ENCODE data around the gene RNF220.

DNA sequence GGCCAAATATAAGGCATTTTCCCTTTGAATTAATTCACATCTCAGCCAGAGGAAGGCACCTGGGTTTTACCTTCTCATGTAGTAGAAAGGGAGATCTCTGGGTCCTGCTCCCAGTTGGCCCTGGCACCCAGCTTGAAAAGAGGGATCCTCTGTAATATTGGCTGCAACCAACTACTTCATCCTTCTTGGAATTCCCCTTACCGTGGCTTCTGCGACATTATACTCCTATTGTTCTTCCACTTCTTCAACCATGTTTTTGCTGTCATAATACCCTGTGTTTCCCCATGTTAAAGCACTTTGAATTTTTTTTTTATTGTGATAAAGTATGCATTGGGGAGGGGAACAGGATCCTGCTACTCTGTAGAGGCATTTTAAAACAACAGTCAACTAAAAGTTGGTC, 26.8 kb downstream of the RNF220 start:
- no peak for TF ChIP-seq ZNF292 (tag by site-specific recombination; IDR thresholded peaks at IDR 0.05; ENCODE audit: borderline replicate concordance, low read depth)
- TF ChIP-seq ZNF76 (tag by site-specific recombination; IDR thresholded peaks at IDR 0.05; ENCODE audit: borderline replicate concordance, low read depth), result no peak
- TF ChIP-seq, protein P1, sequence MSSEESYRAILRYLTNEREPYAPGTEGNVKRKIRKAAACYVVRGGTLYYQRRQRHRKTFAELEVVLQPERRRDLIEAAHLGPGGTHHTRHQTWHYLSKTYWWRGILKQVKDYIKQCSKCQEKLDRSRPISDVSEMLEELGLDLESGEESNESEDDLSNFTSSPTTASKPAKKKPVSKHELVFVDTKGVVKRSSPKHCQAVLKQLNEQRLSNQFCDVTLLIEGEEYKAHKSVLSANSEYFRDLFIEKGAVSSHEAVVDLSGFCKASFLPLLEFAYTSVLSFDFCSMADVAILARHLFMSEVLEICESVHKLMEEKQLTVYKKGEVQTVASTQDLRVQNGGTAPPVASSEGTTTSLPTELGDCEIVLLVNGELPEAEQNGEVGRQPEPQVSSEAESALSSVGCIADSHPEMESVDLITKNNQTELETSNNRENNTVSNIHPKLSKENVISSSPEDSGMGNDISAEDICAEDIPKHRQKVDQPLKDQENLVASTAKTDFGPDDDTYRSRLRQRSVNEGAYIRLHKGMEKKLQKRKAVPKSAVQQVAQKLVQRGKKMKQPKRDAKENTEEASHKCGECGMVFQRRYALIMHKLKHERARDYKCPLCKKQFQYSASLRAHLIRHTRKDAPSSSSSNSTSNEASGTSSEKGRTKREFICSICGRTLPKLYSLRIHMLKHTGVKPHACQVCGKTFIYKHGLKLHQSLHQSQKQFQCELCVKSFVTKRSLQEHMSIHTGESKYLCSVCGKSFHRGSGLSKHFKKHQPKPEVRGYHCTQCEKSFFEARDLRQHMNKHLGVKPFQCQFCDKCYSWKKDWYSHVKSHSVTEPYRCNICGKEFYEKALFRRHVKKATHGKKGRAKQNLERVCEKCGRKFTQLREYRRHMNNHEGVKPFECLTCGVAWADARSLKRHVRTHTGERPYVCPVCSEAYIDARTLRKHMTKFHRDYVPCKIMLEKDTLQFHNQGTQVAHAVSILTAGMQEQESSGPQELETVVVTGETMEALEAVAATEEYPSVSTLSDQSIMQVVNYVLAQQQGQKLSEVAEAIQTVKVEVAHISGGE (tag by site-specific recombination; conservative IDR thresholded peaks at IDR 0.05; ENCODE audit: low read depth), result no peak
- TF ChIP-seq, protein P2, sequence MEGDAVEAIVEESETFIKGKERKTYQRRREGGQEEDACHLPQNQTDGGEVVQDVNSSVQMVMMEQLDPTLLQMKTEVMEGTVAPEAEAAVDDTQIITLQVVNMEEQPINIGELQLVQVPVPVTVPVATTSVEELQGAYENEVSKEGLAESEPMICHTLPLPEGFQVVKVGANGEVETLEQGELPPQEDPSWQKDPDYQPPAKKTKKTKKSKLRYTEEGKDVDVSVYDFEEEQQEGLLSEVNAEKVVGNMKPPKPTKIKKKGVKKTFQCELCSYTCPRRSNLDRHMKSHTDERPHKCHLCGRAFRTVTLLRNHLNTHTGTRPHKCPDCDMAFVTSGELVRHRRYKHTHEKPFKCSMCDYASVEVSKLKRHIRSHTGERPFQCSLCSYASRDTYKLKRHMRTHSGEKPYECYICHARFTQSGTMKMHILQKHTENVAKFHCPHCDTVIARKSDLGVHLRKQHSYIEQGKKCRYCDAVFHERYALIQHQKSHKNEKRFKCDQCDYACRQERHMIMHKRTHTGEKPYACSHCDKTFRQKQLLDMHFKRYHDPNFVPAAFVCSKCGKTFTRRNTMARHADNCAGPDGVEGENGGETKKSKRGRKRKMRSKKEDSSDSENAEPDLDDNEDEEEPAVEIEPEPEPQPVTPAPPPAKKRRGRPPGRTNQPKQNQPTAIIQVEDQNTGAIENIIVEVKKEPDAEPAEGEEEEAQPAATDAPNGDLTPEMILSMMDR (tag by site-specific recombination; IDR thresholded peaks at IDR 0.05), result no peak
- TF ChIP-seq ZNF280D (tag by site-specific recombination; IDR thresholded peaks at IDR 0.05), result no peak
- no peak for TF ChIP-seq ZNF175 (tag by site-specific recombination; IDR thresholded peaks at IDR 0.05)
- TF ChIP-seq ZNF354C (tag by site-specific recombination; IDR thresholded peaks at IDR 0.05; ENCODE audit: borderline replicate concordance, low read depth), result no peak
- TF ChIP-seq SALL2 (tag by site-specific recombination; IDR thresholded peaks at IDR 0.05; ENCODE audit: borderline replicate concordance), result no peak
